Sigmoid colon (tissue), 4 donors: ENCODE data around the gene KRTAP4-9.

ENCODE experiments used
- EP300 ChIP-seq, 4 donors: sonication (generic); formaldehyde crosslinking; IDR thresholded peaks; one replicate each; pipeline ENCODE4 v1.6.1; 2017; ENCODE audit warnings: antibody characterized with exemption in 4 of 4
- POLR2A ChIP-seq, 2 donors: fragments of 450-650 bp; IDR thresholded peaks; one replicate each; pipeline ENCODE4 v1.6.1; 2016; ENCODE audit warnings: antibody characterized with exemption in 2 of 2, mild to moderate bottlenecking in 2 of 2, moderate library complexity in 2 of 2
- TF ChIP-seq, protein P1 (sequence below), 4 experiments: fragments of 450-650 bp in 3 of 4; fragments of 200-600 bp in 1 of 4; IDR thresholded peaks; one replicate each; pipeline ENCODE4 v1.5.1; 2016 to 2019; ENCODE audit warnings: antibody characterized with exemption in 4 of 4, mild to moderate bottlenecking in 3 of 4, moderate library complexity in 2 of 4

GRCh38 chr17:41141361-41141760 lies 36.2 kb downstream of the KRTAP4-9 start:
- TF ChIP-seq POLR2A (IDR thresholded peaks at IDR 0.05) (no peak), EP300 (IDR thresholded peaks at IDR 0.05) (no peak)
- TF ChIP-seq, protein P1, sequence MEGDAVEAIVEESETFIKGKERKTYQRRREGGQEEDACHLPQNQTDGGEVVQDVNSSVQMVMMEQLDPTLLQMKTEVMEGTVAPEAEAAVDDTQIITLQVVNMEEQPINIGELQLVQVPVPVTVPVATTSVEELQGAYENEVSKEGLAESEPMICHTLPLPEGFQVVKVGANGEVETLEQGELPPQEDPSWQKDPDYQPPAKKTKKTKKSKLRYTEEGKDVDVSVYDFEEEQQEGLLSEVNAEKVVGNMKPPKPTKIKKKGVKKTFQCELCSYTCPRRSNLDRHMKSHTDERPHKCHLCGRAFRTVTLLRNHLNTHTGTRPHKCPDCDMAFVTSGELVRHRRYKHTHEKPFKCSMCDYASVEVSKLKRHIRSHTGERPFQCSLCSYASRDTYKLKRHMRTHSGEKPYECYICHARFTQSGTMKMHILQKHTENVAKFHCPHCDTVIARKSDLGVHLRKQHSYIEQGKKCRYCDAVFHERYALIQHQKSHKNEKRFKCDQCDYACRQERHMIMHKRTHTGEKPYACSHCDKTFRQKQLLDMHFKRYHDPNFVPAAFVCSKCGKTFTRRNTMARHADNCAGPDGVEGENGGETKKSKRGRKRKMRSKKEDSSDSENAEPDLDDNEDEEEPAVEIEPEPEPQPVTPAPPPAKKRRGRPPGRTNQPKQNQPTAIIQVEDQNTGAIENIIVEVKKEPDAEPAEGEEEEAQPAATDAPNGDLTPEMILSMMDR (IDR thresholded peaks at IDR 0.05) = no peak
